Natural killer cell (primary cell): ENCODE results near the gene WAPL. TPM values are rescaled to one million over a fixed set of nuclear protein-coding genes. Genes with fewer than 3 reads are reported as not detected.

ENCODE experiments used
- ATAC-seq, 3 donors: fragments of 150-1000 bp in 2 of 3; fragments of 200-7000 bp in 1 of 3; cut with Tn5 transposase; 1 replicate in 1 of 3; 2 replicates in 2 of 3; pipeline ENCODE4 v1.10.0; 2021; ENCODE audit warnings: mild to moderate bottlenecking in 2 of 3, moderate library complexity in 2 of 3
- DNase-seq, 2 donors: peaks; one replicate each; pipeline versions ENCODE4 v3.0.0 to v3.0.0-alpha.2; 2013 to 2021; ENCODE audit warnings: mixed read lengths in 1 of 2
- H3K27ac ChIP-seq: one replicate; pipeline ENCODE4 v1.5.1; 2013; ENCODE audit warnings: mild to moderate bottlenecking, low read length
- H3K27me3 ChIP-seq: one replicate; pipeline ENCODE4 v1.6.1; 2013; ENCODE audit warnings: low read length; ENCODE audit not compliant: control insufficient read depth, insufficient read depth
- H3K36me3 ChIP-seq: one replicate; pipeline ENCODE4 v1.6.1; 2013; ENCODE audit warnings: low read length; ENCODE audit not compliant: control insufficient read depth, insufficient read depth
- H3K4me1 ChIP-seq: one replicate; pipeline ENCODE4 v1.6.1; 2013; ENCODE audit warnings: low read length; ENCODE audit not compliant: control insufficient read depth, insufficient read depth
- H3K4me3 ChIP-seq: one replicate; pipeline ENCODE4 v1.5.1; 2013; ENCODE audit warnings: low read length
- H3K9me3 ChIP-seq: one replicate; pipeline ENCODE4 v1.6.1; 2013; ENCODE audit warnings: low read length; ENCODE audit not compliant: control insufficient read depth, insufficient read depth
- H3K27ac Mint-ChIP-seq, 2 donors: one replicate each; pipeline ENCODE4 v1.8.0; 2022; ENCODE audit warnings: mild to moderate bottlenecking in 2 of 2, mixed read lengths in 2 of 2, moderate library complexity in 1 of 2
- H3K27me3 Mint-ChIP-seq, 2 donors: one replicate each; pipeline ENCODE4 v1.8.0; 2022; ENCODE audit warnings: low read depth in 2 of 2, mixed read lengths in 2 of 2
- H3K36me3 Mint-ChIP-seq: one replicate; pipeline ENCODE4 v1.8.0; 2022; ENCODE audit warnings: mixed read lengths
- H3K4me1 Mint-ChIP-seq, 2 donors: one replicate each; pipeline ENCODE4 v1.8.0; 2022; ENCODE audit warnings: mixed read lengths in 2 of 2
- H3K4me3 Mint-ChIP-seq: one replicate; pipeline ENCODE4 v1.8.0; 2022; ENCODE audit warnings: mild to moderate bottlenecking, moderate library complexity, mixed read lengths
- H3K9me3 Mint-ChIP-seq, 2 donors: one replicate each; pipeline ENCODE4 v1.8.0; 2022; ENCODE audit warnings: mixed read lengths in 2 of 2
- WGBS: methylation state at CpG from one replicate; pipeline ENCODE4 v1.1.7; 2013; ENCODE audit warnings: missing lambda C conversion rate; ENCODE audit not compliant: insufficient coverage; 5-methylcytosine and 5-hydroxymethylcytosine counted together
- intact Hi-C: fragments of 100-400 bp; cut with micrococcal nuclease; formaldehyde crosslinking; loops from one replicate; pipeline ENCODE4 v1.14.2; 2022
- total RNA-seq, 4 donors: library from RNA; stranded (reverse); fragments of 120-200 nt in 1 of 4; gene quantifications; one replicate each; pipeline versions ENCODE4 v1.2.3 to v1.2.4, GENCODE V29; 2013 to 2022
- TF ChIP-seq, protein P1 (sequence below): fragments of 200-600 bp; IDR thresholded peaks from one replicate; pipeline ENCODE4 v1.8.0; 2022; ENCODE audit warnings: antibody characterized with exemption

The WAPL gene
- total RNA-seq, 3 donors from 2014 or later (not counting 1 experiment from before 2014, with no cell fraction given): 41.1 to 51.4 (median 51.1) TPM

DNA sequence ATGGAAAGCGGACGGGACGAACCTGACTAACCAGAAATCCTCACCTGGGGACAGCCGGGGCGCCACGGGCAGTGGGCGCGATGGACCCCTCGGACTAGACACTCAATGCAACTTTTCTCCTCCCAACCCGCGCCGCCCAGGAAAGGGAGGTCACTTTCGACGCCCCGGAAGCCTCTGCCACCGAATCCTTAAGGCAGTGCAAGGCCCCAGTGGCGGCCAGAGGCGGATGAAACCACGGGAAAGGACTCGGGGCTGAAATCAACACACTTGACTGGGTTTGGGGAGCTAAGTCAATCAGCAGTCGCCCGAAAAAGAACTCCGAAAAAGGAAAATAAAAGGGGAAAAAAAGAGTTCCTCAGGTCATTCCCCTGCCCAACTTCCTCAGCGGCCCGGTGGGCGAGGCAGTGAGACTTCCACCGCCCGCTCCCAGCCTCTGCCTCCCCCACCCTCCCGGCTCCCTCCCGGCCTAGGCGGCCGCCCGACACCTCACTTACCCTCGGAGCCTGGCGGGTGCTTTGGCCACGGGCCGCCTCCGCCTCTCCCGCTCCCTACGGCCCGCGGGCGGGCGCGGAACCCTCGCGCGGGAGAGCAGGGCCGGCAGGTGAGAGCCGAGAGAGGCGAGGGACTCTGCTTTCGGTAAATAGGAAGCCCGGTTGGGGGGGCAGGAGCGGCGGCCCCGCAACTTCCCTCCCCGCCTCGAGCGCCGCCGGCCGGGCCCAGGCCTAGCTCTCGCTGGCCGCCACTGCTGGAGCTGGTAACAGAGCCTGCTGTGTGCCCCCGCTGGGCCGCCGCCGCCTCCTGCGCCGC is 518 bp downstream of the WAPL start:
- Histone ChIP-seq H3K4me1 (peaks cover 15% of the 10 kb centered on the region), H3K9me3 (no peaks in the 10 kb centered on the region), H3K36me3 (peaks cover 13% of the 10 kb centered on the region), H3K27ac (peak overlapping the region; percentile 79), H3K27me3 (no peaks in the 10 kb centered on the region), H3K4me3 (peak overlapping the region; percentile 89)
- TF ChIP-seq, protein P1, sequence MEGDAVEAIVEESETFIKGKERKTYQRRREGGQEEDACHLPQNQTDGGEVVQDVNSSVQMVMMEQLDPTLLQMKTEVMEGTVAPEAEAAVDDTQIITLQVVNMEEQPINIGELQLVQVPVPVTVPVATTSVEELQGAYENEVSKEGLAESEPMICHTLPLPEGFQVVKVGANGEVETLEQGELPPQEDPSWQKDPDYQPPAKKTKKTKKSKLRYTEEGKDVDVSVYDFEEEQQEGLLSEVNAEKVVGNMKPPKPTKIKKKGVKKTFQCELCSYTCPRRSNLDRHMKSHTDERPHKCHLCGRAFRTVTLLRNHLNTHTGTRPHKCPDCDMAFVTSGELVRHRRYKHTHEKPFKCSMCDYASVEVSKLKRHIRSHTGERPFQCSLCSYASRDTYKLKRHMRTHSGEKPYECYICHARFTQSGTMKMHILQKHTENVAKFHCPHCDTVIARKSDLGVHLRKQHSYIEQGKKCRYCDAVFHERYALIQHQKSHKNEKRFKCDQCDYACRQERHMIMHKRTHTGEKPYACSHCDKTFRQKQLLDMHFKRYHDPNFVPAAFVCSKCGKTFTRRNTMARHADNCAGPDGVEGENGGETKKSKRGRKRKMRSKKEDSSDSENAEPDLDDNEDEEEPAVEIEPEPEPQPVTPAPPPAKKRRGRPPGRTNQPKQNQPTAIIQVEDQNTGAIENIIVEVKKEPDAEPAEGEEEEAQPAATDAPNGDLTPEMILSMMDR: no peak
- H3K36me3 Mint-ChIP-seq: no peaks in the 10 kb centered on the region
- ATAC-seq: peak; percentile 38 to 61 (median 42)
- intact Hi-C loops: no loop called here
- H3K9me3 Mint-ChIP-seq: no peaks in the 10 kb centered on the region
- peak overlapping the region; percentile 96 for H3K4me3 Mint-ChIP-seq
- H3K27me3 Mint-ChIP-seq: no peaks in the 10 kb centered on the region
- under 1% methylated on average over 70 of the region's 70 CpGs for WGBS
- H3K27ac Mint-ChIP-seq: peak overlapping the region; percentile 92 to 96
- peaks cover 49 to 73% of the 10 kb centered on the region in 2 donors for H3K4me1 Mint-ChIP-seq
- peak; percentile 39 to 57 for DNase-seq

DNA sequence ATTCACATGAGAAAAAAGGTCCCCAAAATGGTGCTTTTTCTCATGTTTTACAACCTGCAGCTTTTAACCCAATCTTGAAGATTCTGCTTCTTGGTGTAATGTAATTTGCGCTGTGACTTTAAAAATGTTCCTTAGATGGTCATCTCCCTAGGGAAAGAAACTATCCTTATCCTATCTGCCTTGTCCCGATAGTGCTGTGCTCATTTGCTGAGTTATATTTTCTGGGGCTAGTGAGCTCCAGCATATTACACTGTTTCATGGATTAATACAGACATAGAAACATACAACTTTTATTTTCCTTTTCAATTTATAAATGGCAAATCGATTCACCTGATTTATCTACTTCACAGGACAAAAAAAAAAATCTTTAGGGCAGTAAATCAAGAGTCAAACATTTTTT is 2.8 kb downstream of the WAPL start:
- Mint-ChIP-seq H3K4me1 (peaks cover 61 to 84% of the 10 kb centered on the region in 2 donors), H3K36me3 (no peaks in the 10 kb centered on the region), H3K27ac (peak overlapping the region; percentile 76 to 80), H3K9me3 (no peaks in the 10 kb centered on the region), H3K4me3 (peak overlapping the region; percentile 4), H3K27me3 (no peaks in the 10 kb centered on the region)
- H3K27ac ChIP-seq: no peak overlapping the region
- ATAC-seq: no peak
- H3K4me3 ChIP-seq: no peak overlapping the region
- 91% methylated on average over 2 of the region's 3 CpGs for WGBS
- intact Hi-C loops: no loop called here
- no peak for DNase-seq
- TF ChIP-seq, protein P1: no peak
- no peaks in the 10 kb centered on the region for H3K9me3 ChIP-seq
- H3K4me1 ChIP-seq: peaks cover 20% of the 10 kb centered on the region
- H3K36me3 ChIP-seq: peaks cover 27% of the 10 kb centered on the region
- no peaks in the 10 kb centered on the region for H3K27me3 ChIP-seq

DNA sequence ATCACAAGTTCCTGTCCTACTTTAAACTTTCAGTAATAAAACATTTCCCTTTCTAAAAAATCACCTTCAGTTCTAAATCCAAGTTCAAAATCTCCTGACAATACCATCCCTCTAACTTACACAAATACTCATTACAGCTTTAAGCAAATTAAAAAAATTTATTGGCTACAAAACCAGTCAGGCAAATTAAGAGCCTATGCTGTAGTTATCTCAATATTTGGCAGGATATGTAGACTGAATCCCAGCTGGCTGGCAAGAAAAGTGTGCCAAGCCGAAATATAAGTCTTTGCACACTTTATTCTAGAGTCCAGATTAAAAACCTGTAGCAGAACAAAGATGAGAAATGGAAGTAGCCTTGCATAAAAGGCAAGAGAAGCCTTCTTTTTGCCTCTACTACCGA is 9.5 kb downstream of the WAPL start:
- intact Hi-C loops: no loop called here
- WGBS: 91% methylated on average over 2 of the region's 2 CpGs
- Histone ChIP-seq H3K4me3 (no peak overlapping the region), H3K36me3 (peaks cover 26% of the 10 kb centered on the region), H3K27ac (no peak overlapping the region), H3K9me3 (no peaks in the 10 kb centered on the region), H3K27me3 (no peaks in the 10 kb centered on the region), H3K4me1 (peaks cover 4% of the 10 kb centered on the region)
- Mint-ChIP-seq H3K36me3 (no peaks in the 10 kb centered on the region), H3K27me3 (no peaks in the 10 kb centered on the region), H3K4me3 (no peak overlapping the region), H3K9me3 (no peaks in the 10 kb centered on the region), H3K4me1 (peaks cover 37 to 48% of the 10 kb centered on the region in 2 donors), H3K27ac (peak overlapping the region; percentile 17 to 51)
- TF ChIP-seq, protein P1: no peak
- DNase-seq (no peak), ATAC-seq (no peak)
